Lower leg skin (tissue), 3 donors: ENCODE data around the gene ADGRL3.

ENCODE experiments used
- POLR2A ChIP-seq, 2 donors: fragments of 450-650 bp; IDR thresholded peaks; one replicate each; pipeline ENCODE4 v1.6.1; 2016 to 2017; ENCODE audit warnings: antibody characterized with exemption in 2 of 2, mild to moderate bottlenecking in 1 of 2, moderate library complexity in 1 of 2
- TF ChIP-seq, protein P1 (sequence below), 3 donors: fragments of 450-650 bp; IDR thresholded peaks; one replicate each; pipeline ENCODE4 v1.5.1; 2016; ENCODE audit warnings: antibody characterized with exemption in 3 of 3, mild to moderate bottlenecking in 3 of 3, moderate library complexity in 2 of 3

DNA sequence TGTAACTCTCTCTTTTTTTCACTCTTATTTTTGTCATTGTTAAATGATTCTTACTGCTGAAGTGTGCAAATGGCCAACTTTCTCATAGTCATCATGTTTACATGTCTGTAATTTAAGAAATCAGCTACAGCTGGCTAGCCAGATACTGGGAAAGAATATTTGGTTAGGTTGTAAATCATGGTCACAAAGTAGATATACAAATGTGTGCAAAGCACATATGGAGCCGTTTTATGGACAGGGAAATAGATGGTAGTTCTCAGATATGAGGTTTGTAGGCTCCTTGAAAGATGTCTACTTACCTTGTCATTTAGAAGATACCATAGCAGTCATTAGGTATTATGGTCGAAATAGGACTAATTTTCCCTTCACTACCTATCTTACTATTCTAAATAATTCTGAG lies 430.4 kb downstream of the ADGRL3 start:
- TF ChIP-seq, protein P1, sequence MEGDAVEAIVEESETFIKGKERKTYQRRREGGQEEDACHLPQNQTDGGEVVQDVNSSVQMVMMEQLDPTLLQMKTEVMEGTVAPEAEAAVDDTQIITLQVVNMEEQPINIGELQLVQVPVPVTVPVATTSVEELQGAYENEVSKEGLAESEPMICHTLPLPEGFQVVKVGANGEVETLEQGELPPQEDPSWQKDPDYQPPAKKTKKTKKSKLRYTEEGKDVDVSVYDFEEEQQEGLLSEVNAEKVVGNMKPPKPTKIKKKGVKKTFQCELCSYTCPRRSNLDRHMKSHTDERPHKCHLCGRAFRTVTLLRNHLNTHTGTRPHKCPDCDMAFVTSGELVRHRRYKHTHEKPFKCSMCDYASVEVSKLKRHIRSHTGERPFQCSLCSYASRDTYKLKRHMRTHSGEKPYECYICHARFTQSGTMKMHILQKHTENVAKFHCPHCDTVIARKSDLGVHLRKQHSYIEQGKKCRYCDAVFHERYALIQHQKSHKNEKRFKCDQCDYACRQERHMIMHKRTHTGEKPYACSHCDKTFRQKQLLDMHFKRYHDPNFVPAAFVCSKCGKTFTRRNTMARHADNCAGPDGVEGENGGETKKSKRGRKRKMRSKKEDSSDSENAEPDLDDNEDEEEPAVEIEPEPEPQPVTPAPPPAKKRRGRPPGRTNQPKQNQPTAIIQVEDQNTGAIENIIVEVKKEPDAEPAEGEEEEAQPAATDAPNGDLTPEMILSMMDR (IDR thresholded peaks at IDR 0.05): no peak
- no peak for TF ChIP-seq POLR2A (IDR thresholded peaks at IDR 0.05)
